GM12892 (cell line): ENCODE data around the gene KIRREL3.

Experiments used
- DNase-seq: peaks from one replicate; pipeline ENCODE4 v3.0.0; 2011; ENCODE audit not compliant: insufficient read length
- FAIRE-seq: peaks from 2 replicates; lab custom pipeline; 2011; peaks lifted over from hg19 to GRCh38; lab: Jason Lieb, UNC
- POLR2A ChIP-seq: IDR thresholded peaks from 2 replicates; pipeline ENCODE4 v1.6.1; 2011; ENCODE audit warnings: low read depth, low read length, control low read depth
- POLR2AphosphoS5 ChIP-seq: IDR thresholded peaks from 2 replicates; pipeline ENCODE4 v1.6.1; 2011; ENCODE audit warnings: low read depth, low read length, control low read depth
- TAF1 ChIP-seq: IDR thresholded peaks from 2 replicates; pipeline ENCODE4 v1.6.1; 2011; ENCODE audit warnings: low read depth, mild to moderate bottlenecking, control low read depth, low read length, borderline replicate concordance

The KIRREL3 gene

DNA sequence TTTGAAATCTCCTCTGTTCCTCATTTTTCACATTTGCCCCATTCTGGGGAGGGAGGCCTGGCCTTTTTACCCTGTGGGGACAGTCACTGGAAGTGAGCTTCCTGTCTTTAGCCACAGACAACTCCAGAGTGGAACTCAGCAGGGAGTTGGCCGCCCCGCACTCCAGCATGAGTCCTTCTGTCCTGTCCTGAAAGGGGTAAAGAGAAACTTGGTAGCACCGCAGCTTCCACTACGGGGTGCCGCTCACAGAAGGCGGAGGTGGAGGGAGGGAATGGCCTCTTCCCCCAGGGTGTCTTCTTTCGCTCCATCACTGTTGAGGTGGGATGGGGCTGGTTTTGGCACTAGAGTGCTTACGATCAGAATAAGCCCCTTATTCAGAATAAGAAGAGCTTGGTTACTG lies 512.9 kb downstream of the KIRREL3 start:
- DNase-seq, result no peak
- TF ChIP-seq POLR2AphosphoS5 (no peak), TAF1 (no peak), POLR2A (no peak)
- no peak for FAIRE-seq

DNA sequence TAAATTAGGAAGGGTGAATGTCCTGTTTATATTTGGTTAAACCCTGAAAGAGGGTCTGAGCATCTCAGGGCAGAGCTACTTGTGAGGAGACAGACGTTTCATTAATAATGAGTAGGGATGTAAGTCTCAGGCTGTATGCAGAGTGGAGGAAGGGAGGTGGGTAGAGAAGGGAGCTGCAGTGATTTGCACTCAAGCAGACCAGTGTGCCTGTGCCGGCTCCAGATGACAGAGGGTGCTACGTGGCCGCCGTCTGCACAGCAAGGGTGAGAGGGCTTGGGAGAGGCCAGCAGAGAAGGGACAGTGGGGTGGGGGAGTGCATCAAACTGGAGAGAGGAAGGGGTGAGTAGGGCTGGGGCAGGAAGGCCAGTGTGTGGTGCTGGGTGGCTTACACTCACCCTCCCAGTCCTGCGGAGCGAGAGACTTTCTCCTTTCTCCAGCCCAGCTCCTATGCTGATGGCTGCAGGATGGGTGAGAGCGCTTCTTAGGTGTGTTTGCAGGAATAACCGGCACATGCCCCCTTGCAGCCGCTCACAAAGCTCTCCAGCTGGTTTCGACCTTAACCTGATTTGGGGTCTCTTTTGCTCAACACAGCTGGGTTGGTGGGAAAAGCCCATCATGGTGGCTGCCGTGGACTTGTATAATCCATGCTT lies 514.5 kb downstream of the KIRREL3 start:
- TF ChIP-seq POLR2A, result no peak
- TF ChIP-seq POLR2AphosphoS5, result no peak
- no peak for TF ChIP-seq TAF1
- DNase-seq (no peak), FAIRE-seq (no peak)

DNA sequence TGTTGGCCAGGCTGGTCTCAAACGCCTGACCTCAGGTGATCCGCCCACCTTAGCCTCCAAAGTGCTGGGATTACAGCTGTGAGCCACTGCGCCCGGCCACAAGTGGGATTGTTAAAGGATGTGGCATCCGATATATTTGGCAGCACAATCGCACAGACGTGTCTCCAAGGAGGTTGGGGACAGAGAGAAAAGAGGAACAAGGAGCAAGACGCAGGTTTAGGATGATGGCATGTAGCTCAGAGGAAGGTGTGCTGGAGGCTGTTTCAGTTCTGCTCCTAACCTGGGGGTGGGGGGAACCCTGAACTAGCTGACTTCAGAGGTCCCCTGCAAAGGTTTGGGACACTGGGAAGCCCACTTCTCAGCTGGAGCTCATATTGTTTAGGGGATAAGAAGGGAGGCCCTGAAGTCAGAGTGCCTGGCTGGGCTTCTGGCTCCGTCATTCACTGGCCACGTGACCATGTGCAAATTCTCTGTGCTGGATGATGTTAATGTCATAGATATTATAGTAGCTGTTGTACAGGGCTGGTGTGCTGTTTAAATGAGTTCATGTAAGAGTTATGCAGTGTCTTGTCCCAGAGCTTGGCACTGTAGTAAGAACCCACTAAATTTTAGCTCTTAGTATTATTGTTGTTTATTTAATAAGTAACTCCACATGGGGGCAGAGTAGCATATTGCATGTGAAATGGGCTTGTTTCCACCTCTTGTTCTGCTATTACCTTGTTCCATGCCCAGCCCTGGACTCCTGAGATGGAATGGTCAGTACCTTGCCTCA lies 515.4 kb downstream of the KIRREL3 start:
- peak; percentile 92 for FAIRE-seq

GRCh38 chr11:126484266-126484665 lies 516.3 kb downstream of the KIRREL3 start:
- no peak for DNase-seq
- no peak for FAIRE-seq
- TF ChIP-seq POLR2AphosphoS5, result no peak
- TF ChIP-seq TAF1, result no peak

More for the DNA sequence above, 515.4 kb downstream of the KIRREL3 start:
- DNase-seq, result no peak
- TF ChIP-seq POLR2AphosphoS5, result no peak
- TF ChIP-seq POLR2A, result no peak
- no peak for TF ChIP-seq TAF1

- no peak for TF ChIP-seq TAF1
- no peak for TF ChIP-seq POLR2A
- no peak for TF ChIP-seq POLR2AphosphoS5
- no peak for FAIRE-seq
- DNase-seq, result no peak
These were observed 516.9 kb downstream of the KIRREL3 start for GRCh38 chr11:126483621-126484195.

DNA sequence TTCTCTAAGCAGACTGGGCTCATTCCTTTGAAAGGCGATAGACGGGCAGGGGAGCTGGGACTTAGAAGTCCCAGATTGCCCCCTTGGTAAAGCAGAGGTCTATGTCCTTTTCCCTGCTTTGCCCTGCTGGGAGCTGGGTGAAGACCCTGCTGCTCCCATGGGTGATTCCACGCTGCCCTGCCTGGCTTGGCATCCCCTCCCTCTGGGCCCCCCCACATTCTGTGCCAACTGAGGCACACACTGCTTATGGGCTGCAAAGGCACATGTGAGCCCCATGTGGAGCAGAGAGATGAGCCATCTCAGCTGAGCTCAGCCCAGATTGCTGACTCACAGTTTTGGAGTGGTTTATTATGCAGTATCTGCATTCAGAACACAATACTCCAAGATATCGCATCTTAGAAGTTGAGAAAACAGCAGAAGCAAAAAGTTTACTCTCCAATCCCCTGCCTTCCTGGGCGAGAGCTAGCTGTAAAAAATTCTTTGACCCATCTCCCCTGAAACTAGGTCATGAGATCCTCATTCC lies 517.9 kb downstream of the KIRREL3 start:
- DNase-seq (no peak), FAIRE-seq (no peak)
- TF ChIP-seq TAF1 (no peak), POLR2A (no peak), POLR2AphosphoS5 (no peak)

- TF ChIP-seq TAF1 (no peak), POLR2AphosphoS5 (no peak), POLR2A (no peak)
- no peak for DNase-seq
- peak; percentile 21 for FAIRE-seq
These were observed 519.3 kb downstream of the KIRREL3 start for GRCh38 chr11:126481303-126481680.

DNA sequence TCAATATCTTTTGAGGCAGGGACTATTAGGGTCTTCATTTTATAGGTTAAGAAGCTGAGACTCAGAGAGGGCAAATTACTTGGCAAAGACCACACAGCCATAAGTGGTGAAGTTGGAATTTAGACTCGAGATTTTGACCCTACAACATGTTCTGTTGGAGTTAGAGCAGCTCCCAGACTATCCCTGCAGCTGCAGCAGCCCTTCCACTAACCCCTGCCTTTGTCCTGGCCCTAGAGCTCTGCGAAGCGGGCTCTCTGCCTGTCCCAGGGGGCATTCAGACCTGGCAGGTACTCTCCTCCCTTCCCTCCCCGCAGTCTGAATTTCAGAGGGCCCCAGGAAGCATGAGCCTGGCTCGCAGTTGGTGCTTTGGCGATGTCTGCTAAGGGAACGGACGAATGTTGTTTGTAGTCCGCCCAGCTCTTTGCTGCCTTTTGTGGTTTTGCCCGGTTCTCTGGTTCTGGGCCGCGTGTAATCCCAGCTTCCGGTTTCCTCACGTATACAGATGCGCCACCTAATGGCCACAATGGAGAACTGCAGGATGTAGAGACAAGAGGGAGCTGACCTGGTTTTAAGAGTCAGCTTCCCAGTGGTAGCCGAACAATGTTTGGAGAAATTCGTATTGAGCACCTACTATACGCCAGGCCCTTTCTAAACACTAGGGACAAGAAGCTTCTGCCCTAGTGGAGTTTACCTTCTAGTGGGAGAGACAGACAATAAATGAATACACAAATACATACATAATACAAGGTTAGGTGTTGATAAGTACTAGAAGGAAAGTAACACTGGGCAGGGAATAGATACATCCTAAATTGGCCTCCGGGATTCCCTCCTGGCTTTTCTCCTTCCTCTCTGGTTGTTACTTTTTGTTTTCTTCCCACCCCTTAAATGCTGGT lies 519.9 kb downstream of the KIRREL3 start:
- DNase-seq (peak; percentile 67), FAIRE-seq (peak; percentile 97)

DNA sequence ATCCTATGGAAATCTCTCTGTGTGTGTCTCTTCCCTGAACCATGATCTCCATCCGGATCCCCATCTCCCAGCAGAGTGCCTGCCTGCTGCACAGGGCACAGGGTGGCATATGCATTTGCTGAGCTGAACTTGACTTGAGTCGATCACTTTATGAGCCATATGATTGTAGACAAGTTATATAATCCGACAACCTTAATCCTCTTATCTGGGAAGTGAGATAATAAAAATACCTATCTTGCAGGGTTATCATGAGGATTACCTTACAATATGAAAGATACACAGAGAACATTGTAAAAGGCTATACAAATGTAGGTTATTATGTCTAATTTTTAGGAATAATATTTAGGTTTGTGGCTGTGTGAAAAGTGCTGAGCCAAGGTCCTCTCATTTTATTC lies 520.6 kb downstream of the KIRREL3 start:
- no peak for DNase-seq
- FAIRE-seq, result peak; percentile 21
- TF ChIP-seq POLR2A, result no peak
- TF ChIP-seq POLR2AphosphoS5, result no peak

More for the DNA sequence above, 519.9 kb downstream of the KIRREL3 start:
- TF ChIP-seq POLR2AphosphoS5, result no peak
- TF ChIP-seq POLR2A, result no peak
- TF ChIP-seq TAF1, result no peak

GRCh38 chr11:126479178-126479930 lies 521.2 kb downstream of the KIRREL3 start:
- no peak for TF ChIP-seq TAF1
- no peak for TF ChIP-seq POLR2A
- TF ChIP-seq POLR2AphosphoS5, result no peak
- FAIRE-seq (no peak), DNase-seq (no peak)

DNA sequence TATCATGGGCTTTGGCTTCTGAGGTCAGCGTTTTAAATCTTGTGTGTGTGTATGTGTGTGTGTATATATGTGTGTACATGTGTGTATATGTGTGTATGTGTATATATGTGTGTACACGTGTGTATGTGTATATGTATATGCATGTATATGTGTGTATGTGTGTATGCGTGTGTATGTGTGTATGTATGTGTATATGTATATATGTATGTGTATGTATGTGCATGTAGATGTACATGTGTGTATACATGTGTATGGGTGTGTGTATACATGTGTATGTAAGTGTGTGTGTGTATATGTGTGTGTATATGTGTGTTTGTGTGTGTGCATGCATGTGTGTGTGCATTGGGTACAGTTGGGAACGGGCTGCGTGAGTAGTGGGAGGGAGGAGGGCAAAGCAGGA lies 522.1 kb downstream of the KIRREL3 start:
- DNase-seq (no peak), FAIRE-seq (peak; percentile 84)
- no peak for TF ChIP-seq POLR2AphosphoS5
- TF ChIP-seq TAF1, result no peak
- no peak for TF ChIP-seq POLR2A
